Glomerular endothelial cell (primary cell): ENCODE data around the gene PSTPIP1. TPM values are rescaled to one million over a fixed set of nuclear protein-coding genes. Genes with fewer than 3 reads are reported as not detected.

Experiments used
- DNase-seq: peaks from one replicate; pipeline ENCODE4 v3.0.0-alpha.2; 2011; ENCODE audit warnings: low read depth, low spot score; ENCODE audit errors: extremely low read depth
- total RNA-seq: library from RNA; depleted of rRNA; stranded (reverse); fragments of >200 nt; gene quantifications from 2 replicates; pipeline ENCODE4 v1.2.3, GENCODE V29; 2015

The PSTPIP1 gene
- total RNA-seq, 1 donor from 2014 or later = not detected

DNA sequence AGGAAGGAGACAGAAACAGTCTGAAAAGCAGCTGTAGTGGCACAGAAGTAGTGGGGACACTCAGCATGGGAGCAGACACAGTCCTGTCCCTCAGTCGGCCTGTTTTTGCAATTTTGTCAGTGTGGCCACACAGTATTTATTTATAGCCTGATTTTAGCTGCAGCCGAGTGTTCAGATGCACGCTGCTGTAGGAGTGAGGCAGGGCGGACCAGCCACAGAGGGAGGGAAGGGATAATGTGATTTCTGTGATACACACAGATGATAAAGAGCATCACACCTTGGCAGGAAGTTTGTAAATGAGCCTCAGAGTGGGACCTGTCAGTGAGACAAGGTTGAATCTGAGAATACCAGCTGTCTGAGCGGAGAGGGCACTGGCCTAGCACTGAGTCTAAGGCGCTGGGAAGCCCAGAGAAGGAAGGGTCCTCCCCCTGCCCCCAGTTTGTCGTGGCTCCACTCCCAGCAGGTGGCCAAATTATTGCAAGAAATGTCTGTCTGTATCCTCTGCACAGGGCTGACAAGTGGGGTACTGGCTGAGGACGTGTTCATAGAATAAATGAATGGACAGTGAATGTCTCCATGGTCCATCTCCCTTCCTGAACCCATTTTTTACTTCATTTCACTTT lies 3.8 kb downstream of the PSTPIP1 start:
- DNase-seq = no peak

DNA sequence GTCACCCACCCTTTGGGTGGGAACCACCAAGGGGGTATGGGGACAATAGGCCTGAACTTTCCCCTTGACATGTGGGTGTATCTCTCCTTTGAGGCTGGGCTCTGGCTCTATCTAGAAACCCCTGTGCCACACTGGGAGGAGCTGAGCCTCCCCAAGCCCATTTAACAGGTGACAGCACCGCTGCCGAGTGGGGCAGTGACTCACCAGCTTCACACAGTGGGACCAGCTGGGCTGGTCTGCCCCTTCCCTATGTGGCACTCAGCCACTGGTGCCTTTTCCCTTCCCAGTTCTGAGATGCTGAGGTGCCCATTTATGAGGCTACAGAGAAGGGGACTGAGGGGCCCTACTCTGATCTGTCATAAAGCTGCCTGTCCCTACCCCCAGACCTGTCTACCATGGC lies 5.1 kb downstream of the PSTPIP1 start:
- no peak for DNase-seq

DNA sequence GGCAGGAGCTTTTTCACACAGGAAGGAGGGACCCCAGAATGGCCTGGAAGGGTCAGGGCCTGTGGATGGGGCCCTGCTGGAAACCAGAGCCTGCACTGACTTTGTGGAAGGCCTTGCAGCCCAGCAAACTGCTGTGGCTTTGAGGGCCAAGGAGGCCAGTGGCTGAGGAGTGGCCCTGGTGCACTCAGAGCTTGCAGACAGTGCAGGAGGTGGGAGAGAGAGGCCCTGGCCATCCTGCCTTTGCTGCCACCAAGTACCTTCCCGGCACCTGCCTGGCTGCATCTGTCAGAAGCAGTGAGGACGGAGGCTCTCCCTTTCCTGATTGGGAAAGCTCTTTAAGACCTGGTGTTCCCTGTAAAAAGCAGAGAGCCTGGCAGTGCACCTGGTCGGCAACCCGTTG lies 6.4 kb downstream of the PSTPIP1 start:
- DNase-seq = no peak

DNA sequence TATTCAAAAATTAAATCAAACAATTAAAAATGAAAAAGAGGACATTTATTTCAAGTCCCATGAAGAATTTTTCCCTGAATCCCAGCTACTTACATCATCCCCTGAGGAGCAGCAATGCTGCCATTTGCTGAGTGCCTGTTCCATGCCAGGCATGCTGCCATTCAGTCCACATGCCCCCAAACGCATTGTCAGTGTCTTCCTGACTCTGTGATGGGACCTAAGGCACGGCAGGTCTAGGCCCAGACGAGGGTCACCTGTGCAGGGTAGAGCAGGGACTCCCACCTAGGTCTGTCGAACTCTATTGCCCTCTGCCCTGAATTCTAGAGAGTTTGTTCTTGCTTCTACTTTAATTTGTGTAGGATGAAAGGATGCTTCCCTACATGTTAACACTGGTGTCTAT lies 7.0 kb downstream of the PSTPIP1 start:
- no peak for DNase-seq

DNA sequence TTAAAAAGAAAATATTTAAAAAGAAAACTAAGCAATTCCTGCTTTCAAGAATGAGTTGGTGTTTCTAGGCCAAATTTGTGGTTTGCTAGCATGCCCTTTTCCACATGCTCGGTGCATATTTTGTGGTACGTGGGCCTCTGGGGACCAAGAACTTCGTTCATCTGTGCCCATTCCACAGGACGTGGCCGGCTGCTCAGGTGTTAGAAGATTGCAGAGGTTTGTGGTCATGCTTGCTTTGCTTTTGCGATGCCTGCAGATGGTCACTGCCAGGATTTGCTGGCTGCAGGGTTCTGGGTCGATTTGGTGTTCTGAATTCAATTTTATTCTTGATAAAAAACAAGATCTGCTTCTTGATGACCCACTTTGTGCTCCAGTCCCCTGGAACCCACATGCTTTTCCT lies 7.5 kb downstream of the PSTPIP1 start:
- DNase-seq = no peak

DNA sequence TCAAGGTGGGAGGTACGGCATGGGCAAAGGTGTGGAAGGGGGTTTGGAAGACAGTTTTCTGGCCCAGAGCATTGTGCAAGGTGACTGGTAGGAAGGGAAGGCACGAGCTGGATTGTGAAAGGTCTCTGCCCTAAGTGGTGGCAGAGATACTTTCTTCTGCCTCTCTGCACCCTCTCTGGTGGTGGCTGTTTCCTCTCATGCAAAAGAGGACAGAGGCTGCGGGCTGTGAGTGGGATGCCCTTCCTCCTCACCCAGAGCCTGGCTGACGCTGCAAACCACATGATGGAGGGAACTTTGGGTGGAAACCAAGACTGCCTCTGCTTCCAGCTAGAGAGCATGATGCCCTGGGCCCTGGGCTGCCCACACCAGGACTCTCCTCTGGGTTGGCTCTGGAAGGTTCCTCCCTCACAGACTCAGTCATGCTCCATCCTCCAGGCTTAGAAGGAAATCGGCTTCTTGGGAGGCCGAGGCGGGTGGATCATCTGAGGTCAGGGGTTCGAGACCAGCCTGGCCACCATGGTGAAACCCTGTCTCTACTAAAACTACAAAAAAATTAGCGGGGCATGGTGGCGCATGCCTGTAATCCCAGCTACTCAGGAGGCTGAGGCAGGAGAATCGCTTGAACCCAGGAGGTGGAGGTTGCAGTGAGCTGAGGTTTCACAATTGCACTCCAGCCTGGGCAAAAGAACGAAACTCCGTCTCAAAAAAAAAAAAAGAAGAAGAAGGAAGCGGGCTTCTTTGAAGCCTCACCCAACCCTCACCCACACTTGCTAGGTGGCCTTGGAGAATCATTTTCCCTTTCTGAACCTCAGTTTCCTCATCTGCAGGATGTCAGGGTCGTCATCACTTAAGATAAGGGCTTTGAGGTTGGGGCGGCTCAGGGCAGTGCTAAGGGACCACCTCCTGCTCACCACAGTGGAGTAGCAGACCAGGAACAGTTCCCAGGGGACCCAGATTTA lies 8.3 kb downstream of the PSTPIP1 start:
- no peak for DNase-seq

DNA sequence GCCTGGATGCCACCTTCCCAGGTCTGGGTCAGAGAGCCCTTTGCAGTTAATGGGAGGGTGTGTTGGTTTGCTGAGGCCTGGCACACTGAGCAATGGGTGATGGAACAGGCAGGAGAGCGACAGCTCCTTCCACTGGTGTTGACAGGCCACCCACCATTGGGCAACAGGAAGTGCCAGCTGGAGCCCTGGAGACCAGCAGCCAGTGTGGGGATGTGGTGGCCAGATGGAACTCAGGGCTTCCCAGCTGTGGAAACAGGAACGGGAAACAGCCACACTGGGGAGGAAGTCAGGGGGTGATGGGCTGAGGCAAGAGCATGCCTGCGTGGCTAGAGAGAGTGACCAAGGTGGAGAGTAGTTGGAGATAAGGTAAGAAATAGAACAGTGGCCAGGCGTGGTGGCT lies 9.3 kb downstream of the PSTPIP1 start:
- DNase-seq = no peak

DNA sequence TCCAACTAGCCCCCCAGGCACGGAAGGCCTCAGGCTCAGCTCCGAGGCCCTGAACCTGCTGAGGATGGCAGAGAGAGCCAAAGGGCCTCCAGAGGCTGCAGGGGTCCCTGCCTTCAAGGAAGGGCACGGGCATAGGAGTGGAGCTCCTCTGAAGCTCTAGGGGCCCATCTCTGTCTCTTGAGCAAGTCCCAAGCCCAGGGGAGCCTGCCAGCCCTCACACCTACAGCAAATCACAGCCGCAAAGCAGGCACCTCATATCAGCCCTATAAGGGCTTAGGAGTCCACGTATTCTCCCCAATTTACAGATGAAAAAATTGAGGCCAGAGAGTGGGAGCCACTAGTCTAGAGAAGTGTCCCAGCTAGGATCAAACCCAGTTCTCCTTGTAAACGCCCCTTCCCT lies 14.2 kb downstream of the PSTPIP1 start:
- DNase-seq = no peak

DNA sequence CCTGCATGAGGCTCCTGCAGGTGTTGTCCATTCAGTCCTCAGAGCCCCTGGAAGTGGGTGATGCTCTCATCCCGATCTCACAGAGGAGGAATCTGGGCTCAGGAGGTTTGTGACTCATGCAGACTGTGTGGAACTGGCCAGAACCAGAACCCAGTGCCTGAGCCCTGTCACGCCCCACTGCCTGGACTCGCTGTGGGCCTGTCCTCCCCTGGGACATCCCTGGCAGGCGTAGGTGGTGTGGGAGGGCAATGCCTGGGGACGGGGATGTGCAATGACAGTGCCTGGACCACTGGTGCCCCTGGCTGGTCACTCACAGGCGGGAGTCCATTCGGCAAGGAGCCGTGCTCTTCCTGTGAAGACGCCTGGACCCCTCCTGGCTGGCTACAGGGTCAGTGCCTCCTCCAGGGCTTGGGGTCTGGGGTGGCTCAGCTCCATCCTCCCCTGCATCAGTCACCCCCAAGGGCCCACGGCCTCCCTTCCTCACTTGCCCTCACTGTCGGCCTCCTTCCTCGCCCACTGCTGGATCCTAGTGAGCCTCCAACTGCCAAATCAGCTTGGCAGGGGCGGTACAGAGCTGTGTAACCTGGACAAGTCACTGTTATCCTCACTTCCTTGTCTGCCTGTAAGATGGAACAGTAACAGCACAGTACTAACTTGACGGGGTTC lies 14.9 kb downstream of the PSTPIP1 start:
- DNase-seq = no peak

DNA sequence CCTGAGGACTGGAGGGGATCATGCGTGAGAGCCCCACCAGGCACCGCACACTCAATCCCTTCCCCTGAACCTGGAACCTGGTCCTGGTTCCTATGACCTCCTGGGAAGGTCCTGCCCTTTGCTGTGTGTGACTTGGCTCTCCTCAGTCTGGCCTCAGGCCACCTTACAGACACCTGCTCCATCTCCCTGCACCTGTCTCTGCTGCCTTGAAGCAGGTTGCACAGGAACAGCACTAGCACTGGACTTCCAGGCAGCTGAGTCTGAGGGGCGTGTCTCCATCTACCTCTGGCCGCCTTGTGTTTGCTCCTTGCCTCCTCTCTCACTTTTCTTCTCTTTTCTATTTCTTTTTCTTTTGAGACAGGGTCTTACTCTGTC lies 15.4 kb downstream of the PSTPIP1 start:
- DNase-seq = no peak

DNA sequence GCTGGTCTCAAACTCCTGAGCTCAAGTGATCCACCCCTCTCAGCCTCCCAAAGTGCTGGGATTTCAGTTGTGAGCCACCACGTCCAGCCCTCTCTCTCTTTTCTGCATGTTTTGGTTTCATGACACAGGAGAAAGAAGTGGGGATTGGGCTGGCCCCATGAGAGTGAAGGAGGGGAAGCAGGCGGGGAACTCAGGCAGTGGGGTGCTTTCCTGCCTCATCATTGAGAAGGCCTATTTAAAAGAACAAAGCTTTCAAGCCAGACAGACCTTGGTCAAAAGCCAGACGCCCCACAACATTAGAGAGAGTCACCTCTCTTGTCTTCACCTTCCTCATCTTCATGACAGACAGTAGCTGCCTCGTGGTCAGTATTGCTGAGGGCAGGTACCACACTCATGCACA lies 15.9 kb downstream of the PSTPIP1 start:
- DNase-seq = no peak

DNA sequence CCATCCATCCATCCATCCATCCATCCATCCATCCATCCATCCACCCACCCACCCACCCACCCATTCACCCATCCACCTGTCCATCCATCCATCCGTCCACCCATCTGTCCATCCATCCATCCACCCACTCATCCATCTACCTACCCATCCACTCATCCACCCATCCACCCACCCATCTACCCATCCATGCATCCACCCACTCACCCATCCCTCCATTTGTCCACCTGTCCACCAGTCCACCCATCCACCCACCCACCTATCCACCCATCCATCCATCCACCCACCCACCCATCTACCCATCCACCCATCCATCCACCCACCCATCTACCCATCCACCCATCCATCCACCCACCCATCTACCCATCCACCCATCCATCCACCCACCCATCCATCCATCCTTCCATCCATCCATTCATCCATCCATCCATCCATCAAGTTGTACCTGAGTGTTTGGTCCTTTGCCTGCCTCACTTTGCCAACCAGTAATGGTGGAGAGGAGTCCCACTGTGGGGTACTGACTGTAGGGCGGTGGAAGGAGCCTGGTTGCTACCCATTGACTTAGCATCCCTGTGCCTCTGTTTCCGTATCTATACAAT lies 17.3 kb downstream of the PSTPIP1 start:
- DNase-seq = no peak

DNA sequence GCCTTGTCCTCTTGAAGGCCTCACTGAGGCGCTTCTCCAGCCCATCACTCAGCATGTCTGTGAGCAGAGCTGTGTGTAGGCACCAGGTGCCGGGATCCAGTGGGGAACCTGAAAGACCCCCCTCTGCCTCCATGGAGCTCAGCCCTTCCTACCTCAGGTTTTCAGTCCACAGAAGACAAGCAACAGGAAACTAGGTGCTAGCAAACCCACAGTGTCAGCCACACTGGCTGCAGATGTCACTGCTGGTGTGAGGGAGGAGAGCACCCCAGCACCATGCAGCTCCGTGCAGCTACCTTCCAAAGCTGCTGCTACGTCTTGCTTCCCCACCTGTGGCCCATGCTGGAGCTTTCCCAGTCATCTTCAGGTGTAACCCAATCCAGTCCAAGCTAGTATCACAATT lies 17.9 kb downstream of the PSTPIP1 start:
- no peak for DNase-seq

DNA sequence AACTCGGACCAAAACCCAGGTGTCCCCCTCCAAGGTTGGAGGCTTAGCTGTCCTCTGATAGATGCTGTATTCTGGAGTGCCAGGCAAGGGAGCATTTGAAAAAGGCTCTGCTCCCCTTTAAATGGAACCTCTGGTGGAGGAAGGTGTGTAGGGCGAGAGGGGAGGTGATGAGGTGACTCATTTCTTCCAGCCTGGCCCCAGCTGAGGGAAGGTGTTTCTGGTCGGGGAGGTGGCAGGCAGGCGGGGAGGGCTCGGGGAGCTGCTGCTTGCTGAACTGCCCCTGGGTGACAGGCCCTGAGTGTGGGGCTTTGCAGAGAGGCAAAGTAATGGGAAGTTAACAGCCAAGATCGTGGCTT lies 18.8 kb downstream of the PSTPIP1 start:
- DNase-seq = no peak

DNA sequence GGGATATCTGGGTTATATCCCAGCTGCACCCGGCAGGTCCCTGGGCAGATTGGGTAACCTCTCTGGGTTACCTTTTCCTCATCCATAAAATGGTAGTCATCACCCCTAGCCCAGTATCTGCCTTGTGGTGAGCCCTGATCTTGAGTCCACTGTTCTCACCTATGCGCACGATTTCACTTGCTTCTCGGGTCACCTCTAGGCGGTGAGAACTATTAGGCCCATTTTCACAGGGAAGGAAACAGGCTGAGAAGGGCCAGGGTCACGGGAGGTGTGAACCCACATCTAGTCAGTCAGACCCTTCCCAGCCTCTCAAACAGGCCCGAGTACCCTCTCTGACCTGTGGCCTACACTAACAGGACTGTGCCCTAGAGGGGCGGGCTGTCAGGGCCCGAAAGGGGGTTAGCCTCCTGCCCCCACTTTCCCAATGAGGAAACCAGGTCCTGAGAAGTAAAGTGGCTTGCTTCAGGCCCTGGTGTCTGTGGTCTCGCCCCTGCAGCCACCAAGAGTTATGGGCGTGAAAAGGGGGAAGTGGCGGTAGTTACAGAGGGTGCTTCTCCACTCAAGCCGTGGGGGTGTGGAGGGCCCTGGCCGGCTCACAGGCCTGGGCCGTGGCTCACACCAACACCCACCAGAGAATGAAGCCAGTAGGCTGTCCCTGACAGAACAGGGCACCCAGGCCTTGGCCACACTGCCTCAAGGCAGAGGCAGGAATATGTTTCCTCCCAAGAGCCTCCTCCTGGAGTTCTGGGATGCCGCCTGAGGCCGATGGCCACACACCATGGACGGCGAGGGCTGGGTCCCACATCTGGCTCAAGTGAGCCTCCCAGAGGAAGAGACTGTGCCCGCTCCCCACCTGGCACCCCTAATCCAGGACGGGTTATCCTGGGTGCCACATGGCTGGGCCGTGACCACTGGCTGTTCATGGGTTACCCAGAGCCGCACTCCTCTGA lies 19.5 kb downstream of the PSTPIP1 start:
- no peak for DNase-seq

DNA sequence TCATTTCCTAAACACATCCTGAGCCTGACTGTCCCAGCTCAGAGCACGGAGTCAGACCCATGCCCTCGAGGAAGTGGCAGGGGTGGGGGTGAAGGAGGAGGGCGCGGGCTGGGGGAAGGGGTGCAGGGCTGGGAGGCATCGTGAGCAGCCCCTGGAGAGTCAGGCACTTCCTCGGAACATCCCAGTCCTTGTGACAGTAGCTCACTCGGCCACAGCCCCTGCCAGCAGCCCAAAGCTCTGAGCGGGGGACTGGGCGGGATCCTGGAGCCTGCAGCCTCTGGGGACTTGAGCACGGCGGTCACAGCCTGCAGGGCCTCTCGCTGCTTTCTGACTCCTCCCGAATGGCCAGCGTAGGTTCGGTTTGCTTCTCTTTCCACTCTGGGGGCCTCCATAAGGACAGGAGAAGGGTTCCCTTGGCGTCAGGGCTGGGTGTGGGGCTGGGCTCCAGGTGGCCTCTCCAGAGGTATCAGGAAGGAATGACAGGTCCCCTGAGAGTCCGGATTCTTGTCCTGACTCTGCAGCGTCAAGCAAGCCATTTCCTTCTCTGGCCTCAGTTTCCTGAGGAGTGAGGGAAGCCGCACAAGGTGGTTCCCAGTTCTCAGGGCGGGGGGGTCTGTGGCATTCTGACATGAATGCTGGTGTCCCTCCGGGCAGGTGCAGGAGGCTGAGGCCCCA lies 20.9 kb downstream of the PSTPIP1 start:
- DNase-seq = no peak

DNA sequence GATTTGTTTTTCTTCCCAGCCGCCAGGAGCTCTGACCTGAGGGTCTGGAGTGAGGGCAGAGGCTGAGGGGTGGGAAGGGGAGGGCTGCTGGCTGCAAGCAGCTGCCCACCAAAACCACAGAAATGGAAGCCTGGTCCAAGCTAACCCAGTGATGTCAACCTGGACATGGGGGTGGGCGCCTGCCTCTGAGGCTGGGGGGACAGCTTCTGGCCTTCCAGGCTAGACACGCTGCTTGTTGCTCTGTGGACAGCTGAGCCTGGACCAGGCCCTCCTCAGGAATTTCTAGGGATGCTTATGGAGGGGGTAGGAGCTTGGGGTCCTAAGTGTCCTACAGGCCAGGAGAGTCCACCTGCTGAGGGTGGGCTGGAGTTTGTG lies 21.4 kb downstream of the PSTPIP1 start:
- no peak for DNase-seq

DNA sequence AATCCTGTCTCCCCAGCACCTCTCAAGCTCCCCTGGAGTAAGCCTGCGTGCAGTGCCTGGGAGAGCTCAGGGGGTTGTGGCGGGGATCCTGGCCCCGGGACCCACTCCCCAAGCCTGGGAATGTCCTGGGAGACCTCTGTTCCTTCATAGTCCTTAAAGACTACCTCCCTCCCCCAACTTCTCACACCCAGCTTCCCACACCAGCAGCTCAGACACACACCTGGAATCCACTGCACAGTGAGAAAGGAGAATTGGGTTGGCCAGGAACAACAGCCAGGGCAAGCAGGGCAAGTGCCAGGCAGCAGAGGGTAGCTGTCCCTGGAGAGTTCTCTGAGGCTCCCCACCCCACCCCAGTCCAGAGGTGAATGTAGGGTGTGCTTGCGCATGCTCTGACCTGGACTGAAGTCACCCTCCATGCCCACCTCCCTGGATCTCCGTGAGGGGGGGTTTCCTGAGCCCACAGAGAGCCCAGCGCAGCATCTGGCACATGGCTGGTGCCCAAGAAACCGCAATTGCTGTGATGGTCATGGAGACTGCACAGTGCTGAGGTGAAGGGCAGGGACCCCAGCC lies 22.2 kb downstream of the PSTPIP1 start:
- DNase-seq = no peak
